GM12878 (cell line): Measurements from ENCODE around the gene PFKL. TPM values are rescaled to one million over a fixed set of nuclear protein-coding genes. Genes with fewer than 3 reads are reported as not detected.

ENCODE experiments used
- ATAC-seq: fragments of 200-7000 bp; cut with Tn5 transposase; 3 replicates; pipeline ENCODE4 v1.9.1; 2020; ENCODE audit warnings: mild to moderate bottlenecking, moderate library complexity
- BruUV-seq: library from RNA; stranded (reverse); fragments of 400-500 nt; replicated peaks from 2 replicates; lab custom pipeline; 2021; lab: Mats Ljungman, UMichigan
- CTCF ChIA-PET: fragments of 300-600 bp; sonication (Branson Sonifier 250); formaldehyde crosslinking; extraction: SDS; loops from one replicate; lab custom pipeline; 2021; ENCODE audit warnings: inconsistent platforms; lab: Yijun Ruan, JAX
- POLR2A ChIA-PET: fragments of 350-600 bp; formaldehyde crosslinking; extraction: SDS; loops from one replicate; lab custom pipeline; 2021; ENCODE audit warnings: inconsistent platforms; lab: Charles Lee
- RAD21 ChIA-PET: fragments of 300-600 bp; sonication (Branson Sonifier 250); formaldehyde crosslinking; loops from one replicate; lab custom pipeline; 2023; ENCODE audit warnings: antibody characterized with exemption; ENCODE audit not compliant: unreplicated experiment; lab: Charles Lee
- SMC1A ChIA-PET: fragments of 300-600 bp; sonication (Branson Sonifier 250); formaldehyde crosslinking; loops from one replicate; lab custom pipeline; 2023; ENCODE audit not compliant: unreplicated experiment, uncharacterized antibody; lab: Charles Lee
- DNase-seq: peaks from one replicate; pipeline ENCODE4 v3.0.0-alpha.2; 2011; ENCODE audit warnings: low read depth, low spot score
- FAIRE-seq: peaks from 3 replicates; lab custom pipeline; 2011; peaks lifted over from hg19 to GRCh38; lab: Jason Lieb, UNC
- H2AFZ ChIP-seq: 2 replicates; pipeline ENCODE4 v1.6.0; 2011; ENCODE audit warnings: low read depth, low read length, control low read depth; ENCODE audit not compliant: control insufficient read depth
- H3K27ac ChIP-seq: 2 replicates; pipeline ENCODE4 v1.5.1; 2011; ENCODE audit warnings: control low read depth; ENCODE audit not compliant: control insufficient read depth, insufficient read depth
- H3K27me3 ChIP-seq, 2 experiments: replicated peaks in 1 of 2; 2 replicates each; pipeline versions ENCODE4 v1.6.0 to v1.6.1; 2011; ENCODE audit warnings: low read length in 1 of 2; ENCODE audit not compliant: control insufficient read depth in 2 of 2, insufficient read depth in 2 of 2
- H3K36me3 ChIP-seq, 2 experiments: 2 replicates each; pipeline ENCODE4 v1.5.1; 2011; ENCODE audit warnings: low read length in 1 of 2; ENCODE audit not compliant: control insufficient read depth in 2 of 2, insufficient read depth in 2 of 2
- H3K4me1 ChIP-seq: 2 replicates; pipeline ENCODE4 v1.6.1; 2011; ENCODE audit warnings: mild to moderate bottlenecking, low read length, moderate library complexity, mixed read lengths; ENCODE audit not compliant: control insufficient read depth, insufficient read depth
- H3K4me2 ChIP-seq: 2 replicates; pipeline ENCODE4 v1.6.0; 2011; ENCODE audit warnings: control low read depth; ENCODE audit not compliant: control insufficient read depth, insufficient read depth
- H3K4me3 ChIP-seq: fragments of 200-600 bp; sonication (generic); 2 replicates; pipeline ENCODE4 v1.5.1; 2016
- H3K79me2 ChIP-seq: 2 replicates; pipeline ENCODE4 v1.6.0; 2011; ENCODE audit warnings: low read length; ENCODE audit not compliant: control insufficient read depth, insufficient read depth
- H3K9ac ChIP-seq: 2 replicates; pipeline ENCODE4 v1.8.0; 2011; ENCODE audit warnings: low read length, control low read depth, mixed read lengths; ENCODE audit not compliant: control insufficient read depth, insufficient read depth
- H3K9me3 ChIP-seq: replicated peaks from 3 replicates; pipeline ENCODE4 v1.5.1; 2011; ENCODE audit warnings: mild to moderate bottlenecking, low read length; ENCODE audit not compliant: control insufficient read depth, insufficient read depth
- H4K20me1 ChIP-seq: 2 replicates; pipeline ENCODE4 v1.6.0; 2011; ENCODE audit not compliant: control insufficient read depth, insufficient read depth
- LARP7 ChIP-seq: fragments of 450-650 bp; IDR thresholded peaks from 2 replicates; pipeline ENCODE4 v1.6.1; 2017; ENCODE audit warnings: mild to moderate bottlenecking
- NBN ChIP-seq: fragments of 450-650 bp; IDR thresholded peaks from 2 replicates; pipeline ENCODE4 v1.6.1; 2016
- NKRF ChIP-seq: fragments of 450-650 bp; conservative IDR thresholded peaks from 2 replicates; pipeline ENCODE4 v1.6.1; 2017; ENCODE audit warnings: mild to moderate bottlenecking, moderate library complexity
- NRF1 ChIP-seq: conservative IDR thresholded peaks from 2 replicates; pipeline ENCODE4 v1.6.1; 2011; ENCODE audit warnings: mild to moderate bottlenecking, low read depth, low read length, improper control_type of control experiment
- PKNOX1 ChIP-seq: fragments of 450-650 bp; IDR thresholded peaks from 2 replicates; pipeline ENCODE4 v1.6.1; 2016; ENCODE audit warnings: mild to moderate bottlenecking
- POLR2AphosphoS2 ChIP-seq: IDR thresholded peaks from 2 replicates; pipeline ENCODE4 v1.6.1; 2011; ENCODE audit warnings: low read depth, mild to moderate bottlenecking, low read length, improper control_type of control experiment, moderate library complexity
- POLR2AphosphoS5 ChIP-seq: IDR thresholded peaks from 2 replicates; pipeline ENCODE4 v1.6.1; 2011; ENCODE audit warnings: mild to moderate bottlenecking, low read length, inconsistent platforms
- WGBS: methylation state at CpG from one replicate; pipeline ENCODE4 v1.1.6; 2016; ENCODE audit warnings: low lambda C conversion rate; ENCODE audit not compliant: insufficient replicate concordance, insufficient coverage; ENCODE audit errors: missing lambda C conversion rate; 5-methylcytosine and 5-hydroxymethylcytosine counted together
- in situ Hi-C: fragments of 300-500 bp; cut with MboI; formaldehyde crosslinking; loops from 9 replicates; pipeline ENCODE4 v1.14.3; 2018; ENCODE audit warnings: mixed read lengths
- intact Hi-C: fragments of 100-400 bp; cut with micrococcal nuclease; formaldehyde crosslinking; loops from one replicate; pipeline ENCODE4 v1.14.2; 2022; ENCODE audit not compliant: unreplicated experiment
- polyA plus RNA-seq, 11 experiments: library from polyadenylated mRNA; depleted of rRNA in 4 of 11; unstranded in 6 of 11; stranded (reverse) in 5 of 11; fragments of >200 nt; fragmentation: Nextera tagmentation in 4 of 11; fragmentation: Illumina TruSeq in 1 of 11; extraction: Ambion mirVana in 4 of 11; extraction: Trizol in 1 of 11; gene quantifications; 1 replicate in 1 of 11; 2 replicates in 10 of 11; pipeline versions ENCODE4 v1.2.1 to v1.2.3, GENCODE V29; 2011 to 2016; ENCODE audit warnings: inconsistent platforms in 2 of 11, missing spikeins in 2 of 11, low read depth in 1 of 11
- total RNA-seq, 4 experiments: library from RNA; depleted of rRNA in 3 of 4; stranded (reverse); fragments of >200 nt in 3 of 4; fragmentation: Illumina TruSeq in 1 of 4; extraction: Trizol in 1 of 4; gene quantifications; 2 replicates each; pipeline versions ENCODE4 v1.2.1 to v1.2.3, GENCODE V29; 2013 to 2021

PFKL gene
- total and polyA plus RNA-seq, 10 of the 15 experiments (the other 5 are each of a cell fraction or from before 2014, with no cell fraction given), result 1.2 to 192 (median 112) TPM

DNA sequence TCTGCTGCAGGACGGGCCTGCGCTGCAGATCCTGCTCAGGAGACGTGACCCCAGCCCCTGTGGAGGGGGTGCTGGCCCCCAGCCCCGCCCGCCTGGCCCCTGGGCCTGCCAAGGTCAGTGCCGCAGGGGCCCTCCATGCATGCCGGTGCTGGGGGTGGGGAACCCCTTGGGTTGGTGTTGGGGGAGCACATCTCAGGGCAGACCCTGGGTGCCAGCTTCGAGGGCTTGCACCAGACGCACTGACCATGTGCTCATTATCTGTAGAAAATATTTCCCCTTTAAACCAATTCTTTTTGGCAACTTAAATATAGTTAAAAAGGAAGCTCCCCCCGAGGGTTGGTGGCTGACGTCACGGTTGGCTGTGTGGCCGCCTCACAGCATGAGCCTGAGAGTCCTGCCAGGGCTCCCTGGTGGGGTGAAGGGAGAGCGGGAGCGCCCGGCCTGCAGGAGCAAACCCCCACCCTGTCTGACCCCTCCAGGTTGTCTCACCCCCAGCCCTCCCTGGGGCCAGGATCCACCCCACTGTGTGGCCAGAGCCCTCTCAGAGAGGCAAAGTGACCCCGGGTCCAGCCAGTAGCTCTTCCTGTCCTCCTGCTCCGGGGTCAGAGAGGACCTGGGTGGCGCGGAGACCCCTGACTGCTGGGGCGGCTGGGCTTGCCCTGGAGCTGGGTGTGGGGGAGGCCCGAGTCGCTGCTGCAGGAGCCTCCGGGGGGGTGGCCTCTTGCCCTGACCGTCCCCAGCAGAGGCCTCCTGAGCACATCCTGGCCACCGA is 5.3 kb upstream of the PFKL start:
- Histone ChIP-seq H2AFZ (no peak overlapping the region), H3K9me3 (no peaks in the 10 kb centered on the region), H4K20me1 (no peaks in the 10 kb centered on the region; the same call in 1 of the 2 replicates), H3K4me1 (peaks cover 36% of the 10 kb centered on the region), H3K4me2 (no peak overlapping the region), H3K36me3 (no peaks in the 10 kb centered on the region), H3K27me3 (no peaks in the 10 kb centered on the region), H3K9ac (no peak overlapping the region), H3K27ac (no peak overlapping the region), H3K4me3 (no peak overlapping the region), H3K79me2 (peaks cover 8% of the 10 kb centered on the region)
- BruUV-seq, result no TSS peak
- DNase-seq, result no peak
- POLR2A ChIA-PET, result interaction anchor here (1.4 kb wide), 1 partner anchor 24 kb away, joined by 5 read pairs; no protein-coding TSS in a partner anchor
- RAD21 ChIA-PET, result no interaction called here
- no peak for ATAC-seq
- intact Hi-C loops, result no loop called here
- CTCF ChIA-PET, result interaction anchor here (1.0 kb wide), 1 partner anchor 10 kb away, joined by 3 read pairs; no protein-coding TSS in a partner anchor
- SMC1A ChIA-PET, result interaction anchor here (1.1 kb wide), 1 partner anchor 9 kb away, joined by 3 read pairs; no protein-coding TSS in a partner anchor
- no peak for FAIRE-seq
- TF ChIP-seq POLR2AphosphoS2, result no peak
- TF ChIP-seq NRF1, result no peak
- no peak for TF ChIP-seq LARP7
- TF ChIP-seq NKRF, result no peak
- no peak for TF ChIP-seq PKNOX1
- TF ChIP-seq NBN, result no peak
- TF ChIP-seq POLR2AphosphoS5, result no peak
- in situ Hi-C loops, result no loop called here
- WGBS, result 44% methylated on average over 26 of the region's 26 CpGs
